Panc1 (cell line): ENCODE measurements around the gene DNAJC10. TPM values are rescaled to one million over a fixed set of nuclear protein-coding genes. Genes with fewer than 3 reads are reported as not detected.

Source experiments
- ATAC-seq: fragments of 200-7000 bp; cut with Tn5 transposase; 2 replicates; pipeline ENCODE4 v1.9.1; 2020; ENCODE audit warnings: mild to moderate bottlenecking, moderate library complexity
- BruUV-seq: library from RNA; stranded (reverse); fragments of 400-500 nt; replicated peaks from 2 replicates; lab custom pipeline; 2021; lab: Mats Ljungman, UMichigan
- CTCF ChIA-PET: fragments of 300-600 bp; sonication (Branson Sonifier 250); formaldehyde crosslinking; loops from one replicate; lab custom pipeline; 2022; ENCODE audit warnings: antibody characterized with exemption; lab: Charles Lee
- POLR2A ChIA-PET: fragments of 300-600 bp; sonication (Branson Sonifier 250); formaldehyde crosslinking; loops from one replicate; lab custom pipeline; 2022; ENCODE audit warnings: antibody characterized with exemption; lab: Charles Lee
- DNase-seq: peaks from one replicate; pipeline ENCODE4 v3.0.0-alpha.2; 2010; ENCODE audit warnings: low read depth, low spot score
- H3K27ac ChIP-seq: 2 replicates; pipeline ENCODE4 v1.5.1; 2011; ENCODE audit warnings: mild to moderate bottlenecking, low read length, inconsistent platforms
- H3K27me3 ChIP-seq: fragments of 200-500 bp; sonication (Bioruptor generic); 2 replicates; pipeline ENCODE4 v1.6.0; 2014; ENCODE audit warnings: low read length, inconsistent platforms; ENCODE audit not compliant: control insufficient read depth, insufficient read depth
- H3K36me3 ChIP-seq: fragments of 200-500 bp; sonication (Bioruptor generic); 2 replicates; pipeline ENCODE4 v1.5.1; 2014; ENCODE audit warnings: inconsistent platforms, mild to moderate bottlenecking, low read length, moderate library complexity; ENCODE audit not compliant: control insufficient read depth, insufficient read depth
- H3K4me1 ChIP-seq: 2 replicates; pipeline ENCODE4 v1.5.1; 2011; ENCODE audit warnings: inconsistent platforms, mild to moderate bottlenecking, low read length, moderate library complexity; ENCODE audit not compliant: control insufficient read depth, insufficient read depth
- H3K4me3 ChIP-seq, 2 experiments: 2 replicates each; pipeline ENCODE4 v1.5.1; 2011 to 2012; ENCODE audit warnings: low read depth in 2 of 2, low read length in 2 of 2, mild to moderate bottlenecking in 2 of 2, inconsistent platforms in 1 of 2, moderate library complexity in 1 of 2
- H3K9me3 ChIP-seq: fragments of 200-500 bp; sonication (Bioruptor generic); 2 replicates; pipeline ENCODE4 v1.5.1; 2014; ENCODE audit warnings: low read depth, mild to moderate bottlenecking, inconsistent platforms, low read length, moderate library complexity; ENCODE audit not compliant: control insufficient read depth, insufficient read depth
- CTCF ChIP-seq: fragments of 450-650 bp; IDR thresholded peaks from 2 replicates; pipeline ENCODE4 v1.5.1; 2017; ENCODE audit warnings: mild to moderate bottlenecking
- POLR2AphosphoS5 ChIP-seq: IDR thresholded peaks from 2 replicates; pipeline ENCODE4 v1.6.1; 2012; ENCODE audit warnings: mild to moderate bottlenecking, low read depth, low read length, moderate library complexity
- REST ChIP-seq, 2 experiments: IDR thresholded peaks; 2 replicates each; pipeline ENCODE4 v1.6.1; 2011 to 2012; ENCODE audit warnings: low read depth in 2 of 2, control low read depth in 1 of 2, low read length in 1 of 2, mild to moderate bottlenecking in 1 of 2, moderate library complexity in 1 of 2; ENCODE audit not compliant: insufficient read depth in 1 of 2
- SIN3A ChIP-seq: IDR thresholded peaks from 2 replicates; pipeline ENCODE4 v1.6.1; 2012; ENCODE audit warnings: low read depth, mild to moderate bottlenecking, low read length, moderate library complexity, borderline replicate concordance; ENCODE audit not compliant: insufficient read depth
- TCF7L2 ChIP-seq: IDR thresholded peaks from 2 replicates; pipeline ENCODE4 v1.6.1; 2011; ENCODE audit warnings: mild to moderate bottlenecking, low read depth, low read length, inconsistent platforms
- in situ Hi-C: cut with HindIII; loops from 2 replicates; pipeline ENCODE4 v1.10.0; 2016; ENCODE audit warnings: low sequenced_read_pairs, low pct_unique_long_range_greater_than_20kb
- intact Hi-C: fragments of 100-400 bp; cut with micrococcal nuclease; formaldehyde crosslinking; loops from one replicate; pipeline ENCODE4 v1.10.0; 2022; ENCODE audit not compliant: unreplicated experiment
- total RNA-seq: library from RNA; stranded (reverse); gene quantifications from one replicate; pipeline ENCODE4 v1.2.1, GENCODE V29; 2021; ENCODE audit not compliant: unreplicated experiment

DNAJC10 gene
- total RNA-seq, 1 experiment from 2014 or later: 122 TPM

DNA sequence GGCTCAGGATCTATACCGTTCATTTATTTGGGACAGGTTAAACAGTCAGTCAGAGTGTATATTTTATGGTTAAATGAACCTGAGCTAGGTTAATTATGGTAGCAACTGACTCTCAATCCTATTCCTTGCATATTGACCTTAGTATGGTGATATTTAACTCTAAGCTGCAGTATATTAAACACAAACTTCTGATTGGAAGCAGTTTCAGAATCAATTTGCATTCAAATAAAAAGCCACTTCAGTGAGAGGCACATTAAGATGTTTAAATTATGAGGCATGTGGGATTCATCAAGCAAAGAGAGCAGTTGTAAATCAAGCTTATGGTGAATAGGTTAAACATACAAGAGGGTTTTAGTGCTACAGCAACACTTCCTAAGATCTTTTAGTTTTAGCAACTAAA, 110.0 kb downstream of the DNAJC10 start:
- intact Hi-C loops: no loop called here
- BruUV-seq: no TSS peak
- POLR2A ChIA-PET: interaction anchor here (0.6 kb wide), 1 partner anchor 17 kb away, joined by 6 read pairs; no protein-coding TSS in a partner anchor
- ATAC-seq (no peak), DNase-seq (no peak)
- TF ChIP-seq SIN3A (no peak), POLR2AphosphoS5 (no peak), REST (IDR thresholded peaks at IDR 0.05; ENCODE audit: insufficient read depth in 1 of 2, low read depth in 2 of 2, low read length in 1 of 2) (no peak), CTCF (no peak), TCF7L2 (no peak)
- H3K27me3 ChIP-seq: peaks cover 6% of the 10 kb centered on the region
- H3K4me1 ChIP-seq: no peaks in the 10 kb centered on the region
- no peak overlapping the region for H3K4me3 ChIP-seq
- CTCF ChIA-PET: no interaction called here
- H3K9me3 ChIP-seq: no peaks in the 10 kb centered on the region
- H3K36me3 ChIP-seq: no peaks in the 10 kb centered on the region
- H3K27ac ChIP-seq: no peak overlapping the region
- in situ Hi-C loops: no loop called here

- intact Hi-C loops: no loop called here
Measured at GRCh38 chr2:182826496-182826895, 110.4 kb downstream of the DNAJC10 start.

More at GRCh38 chr2:182826496-182826895, 110.4 kb downstream of the DNAJC10 start:
- no peak overlapping the region for H3K4me3 ChIP-seq
- no peaks in the 10 kb centered on the region for H3K9me3 ChIP-seq
- H3K4me1 ChIP-seq: no peaks in the 10 kb centered on the region
- POLR2A ChIA-PET: no interaction called here
- H3K36me3 ChIP-seq: no peaks in the 10 kb centered on the region
- no TSS peak for BruUV-seq
- H3K27me3 ChIP-seq: peaks cover 6% of the 10 kb centered on the region
- no peak overlapping the region for H3K27ac ChIP-seq
- no peak for ATAC-seq
- no peak for DNase-seq
- in situ Hi-C loops: no loop called here
- no peak for TF ChIP-seq SIN3A
- no peak for TF ChIP-seq TCF7L2
- TF ChIP-seq POLR2AphosphoS5: no peak
- TF ChIP-seq REST (IDR thresholded peaks at IDR 0.05; ENCODE audit: insufficient read depth in 1 of 2, low read depth in 2 of 2, low read length in 1 of 2): no peak
- no peak for TF ChIP-seq CTCF
- CTCF ChIA-PET: no interaction called here
